Suprapubic skin (tissue), 4 donors: ENCODE results near the gene RAB20. TPM values are rescaled to one million over a fixed set of nuclear protein-coding genes. Genes with fewer than 3 reads are reported as not detected.

ENCODE experiments used
- DNase-seq, 2 donors: peaks; one replicate each; pipeline ENCODE4 v3.0.0-alpha.2; 2019; ENCODE audit warnings: low spot score in 2 of 2
- H3K27ac ChIP-seq: fragments of 200-600 bp; sonication (generic); one replicate; pipeline ENCODE4 v1.5.1; 2019
- H3K27me3 ChIP-seq: fragments of 200-600 bp; sonication (generic); one replicate; pipeline ENCODE4 v1.5.1; 2019
- H3K36me3 ChIP-seq: fragments of 200-600 bp; sonication (generic); one replicate; pipeline ENCODE4 v1.5.1; 2019
- H3K4me1 ChIP-seq: fragments of 200-600 bp; sonication (generic); one replicate; pipeline ENCODE4 v1.5.1; 2019
- H3K4me3 ChIP-seq: fragments of 200-600 bp; sonication (generic); one replicate; pipeline ENCODE4 v1.5.1; 2019; ENCODE audit warnings: mild to moderate bottlenecking
- H3K9me3 ChIP-seq: fragments of 200-600 bp; sonication (generic); one replicate; pipeline ENCODE4 v1.5.1; 2019
- EP300 ChIP-seq: sonication (generic); formaldehyde crosslinking; IDR thresholded peaks from one replicate; pipeline ENCODE4 v1.6.1; 2017; ENCODE audit warnings: antibody characterized with exemption
- POLR2A ChIP-seq, 2 donors: fragments of 450-650 bp; IDR thresholded peaks; one replicate each; pipeline ENCODE4 v1.6.1; 2017; ENCODE audit warnings: antibody characterized with exemption in 2 of 2, mild to moderate bottlenecking in 2 of 2, moderate library complexity in 2 of 2
- POLR2AphosphoS5 ChIP-seq, 3 donors: sonication (generic); formaldehyde crosslinking; IDR thresholded peaks; one replicate each; pipeline ENCODE4 v1.6.1; 2017; ENCODE audit warnings: antibody characterized with exemption in 3 of 3
- WGBS: methylation state at CpG from one replicate; pipeline ENCODE4 v1.1.5; 2018; 5-methylcytosine and 5-hydroxymethylcytosine counted together
- total RNA-seq, 4 donors: library from RNA; depleted of rRNA; stranded (reverse); fragments of >200 nt; gene quantifications; one replicate each; pipeline ENCODE4 v1.1.0, GENCODE V29; 2016
- TF ChIP-seq, protein P1 (sequence below), 2 donors: fragments of 200-600 bp in 1 of 2; fragments of 450-650 bp in 1 of 2; sonication (generic) in 1 of 2; IDR thresholded peaks; one replicate each; pipeline ENCODE4 v1.5.1; 2016 to 2019; ENCODE audit warnings: antibody characterized with exemption in 2 of 2, mild to moderate bottlenecking in 1 of 2, moderate library complexity in 1 of 2

RAB20 gene
- total RNA-seq, 4 donors from 2014 or later: 2.0 to 6.7 (median 3.7) TPM

DNA sequence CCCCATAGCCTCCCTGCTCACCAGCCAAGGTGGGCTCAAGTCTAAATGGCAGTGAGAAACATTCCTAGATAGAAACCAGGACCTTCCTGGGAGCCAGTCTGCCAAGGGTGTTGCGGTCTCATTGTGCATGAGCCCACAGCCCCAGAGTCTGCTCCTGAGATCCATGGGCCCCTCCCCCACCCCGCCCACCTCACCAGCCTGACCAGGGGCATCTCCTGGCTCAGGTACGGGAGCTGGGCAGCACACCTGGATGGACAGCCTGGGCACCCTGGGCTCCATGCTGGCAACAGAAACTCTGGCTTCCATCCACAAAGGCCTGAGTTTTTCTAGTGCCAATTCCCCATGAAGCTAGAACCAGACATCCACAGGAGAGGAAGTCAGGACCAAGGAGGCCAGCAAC is 65.6 kb downstream of the RAB20 start:
- TF ChIP-seq POLR2A (IDR thresholded peaks at IDR 0.05) (no peak), POLR2AphosphoS5 (IDR thresholded peaks at IDR 0.05) (no peak)
- TF ChIP-seq, protein P1, sequence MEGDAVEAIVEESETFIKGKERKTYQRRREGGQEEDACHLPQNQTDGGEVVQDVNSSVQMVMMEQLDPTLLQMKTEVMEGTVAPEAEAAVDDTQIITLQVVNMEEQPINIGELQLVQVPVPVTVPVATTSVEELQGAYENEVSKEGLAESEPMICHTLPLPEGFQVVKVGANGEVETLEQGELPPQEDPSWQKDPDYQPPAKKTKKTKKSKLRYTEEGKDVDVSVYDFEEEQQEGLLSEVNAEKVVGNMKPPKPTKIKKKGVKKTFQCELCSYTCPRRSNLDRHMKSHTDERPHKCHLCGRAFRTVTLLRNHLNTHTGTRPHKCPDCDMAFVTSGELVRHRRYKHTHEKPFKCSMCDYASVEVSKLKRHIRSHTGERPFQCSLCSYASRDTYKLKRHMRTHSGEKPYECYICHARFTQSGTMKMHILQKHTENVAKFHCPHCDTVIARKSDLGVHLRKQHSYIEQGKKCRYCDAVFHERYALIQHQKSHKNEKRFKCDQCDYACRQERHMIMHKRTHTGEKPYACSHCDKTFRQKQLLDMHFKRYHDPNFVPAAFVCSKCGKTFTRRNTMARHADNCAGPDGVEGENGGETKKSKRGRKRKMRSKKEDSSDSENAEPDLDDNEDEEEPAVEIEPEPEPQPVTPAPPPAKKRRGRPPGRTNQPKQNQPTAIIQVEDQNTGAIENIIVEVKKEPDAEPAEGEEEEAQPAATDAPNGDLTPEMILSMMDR (IDR thresholded peaks at IDR 0.05): no peak
- Histone ChIP-seq H3K27ac (no peak overlapping the region), H3K4me1 (no peaks in the 10 kb centered on the region), H3K36me3 (peaks cover 52% of the 10 kb centered on the region), H3K27me3 (no peaks in the 10 kb centered on the region), H3K4me3 (no peak overlapping the region), H3K9me3 (no peaks in the 10 kb centered on the region)
- WGBS: 92% methylated on average over 2 of the region's 3 CpGs
- no peak for DNase-seq

DNA sequence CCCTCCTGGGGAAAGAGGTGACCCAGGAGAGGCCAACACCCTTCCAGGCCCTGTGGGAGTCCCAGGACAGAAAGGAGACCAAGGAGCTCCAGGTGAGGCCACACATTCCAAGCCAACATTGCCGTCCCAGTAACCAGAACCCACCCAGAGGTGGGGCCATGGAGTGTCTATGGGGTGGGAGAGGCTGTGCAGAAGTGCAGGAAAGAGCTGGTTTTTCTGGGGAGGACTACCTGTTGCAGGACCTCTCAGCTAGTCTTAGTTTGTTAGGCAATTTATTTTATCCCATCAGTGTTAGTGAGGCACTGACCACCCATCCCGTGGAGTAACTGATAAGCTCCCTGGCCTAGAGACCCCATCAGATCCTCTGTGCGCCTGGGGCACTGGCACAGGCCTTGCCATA is 66.1 kb downstream of the RAB20 start:
- Histone ChIP-seq H3K4me3 (no peak overlapping the region), H3K9me3 (no peaks in the 10 kb centered on the region), H3K36me3 (peaks cover 54% of the 10 kb centered on the region), H3K27ac (no peak overlapping the region), H3K4me1 (no peaks in the 10 kb centered on the region), H3K27me3 (no peaks in the 10 kb centered on the region)
- no peak for DNase-seq
- WGBS: 70% methylated on average over 3 of the region's 3 CpGs
- TF ChIP-seq POLR2AphosphoS5 (IDR thresholded peaks at IDR 0.05) (no peak), EP300 (no peak)
- TF ChIP-seq, protein P1 (IDR thresholded peaks at IDR 0.05): no peak

GRCh38 chr13:110493613-110494012 is 67.9 kb downstream of the RAB20 start:
- no peaks in the 10 kb centered on the region for H3K4me1 ChIP-seq
- DNase-seq: no peak
- H3K27me3 ChIP-seq: no peaks in the 10 kb centered on the region
- H3K27ac ChIP-seq: no peak overlapping the region
- WGBS: 67% methylated on average over 1 of the region's 9 CpGs
- H3K4me3 ChIP-seq: no peak overlapping the region
- H3K36me3 ChIP-seq: peaks cover 52% of the 10 kb centered on the region
- no peak for TF ChIP-seq EP300
- TF ChIP-seq POLR2A (IDR thresholded peaks at IDR 0.05): no peak
- TF ChIP-seq, protein P1 (IDR thresholded peaks at IDR 0.05): no peak
- TF ChIP-seq POLR2AphosphoS5 (IDR thresholded peaks at IDR 0.05): no peak
- no peaks in the 10 kb centered on the region for H3K9me3 ChIP-seq

GRCh38 chr13:110492679-110493593 is 68.6 kb downstream of the RAB20 start:
- no peak overlapping the region for H3K27ac ChIP-seq
- H3K36me3 ChIP-seq: peaks cover 48% of the 10 kb centered on the region
- no peaks in the 10 kb centered on the region for H3K27me3 ChIP-seq
- no peaks in the 10 kb centered on the region for H3K4me1 ChIP-seq
- no peak for DNase-seq
- TF ChIP-seq POLR2A (IDR thresholded peaks at IDR 0.05) (no peak), EP300 (no peak), POLR2AphosphoS5 (IDR thresholded peaks at IDR 0.05) (no peak)
- TF ChIP-seq, protein P1 (IDR thresholded peaks at IDR 0.05): no peak
- H3K4me3 ChIP-seq: no peak overlapping the region
- 95% methylated on average over 29 of the region's 30 CpGs for WGBS
- no peaks in the 10 kb centered on the region for H3K9me3 ChIP-seq

GRCh38 chr13:110491869-110492678 is 69.4 kb downstream of the RAB20 start:
- Histone ChIP-seq H3K36me3 (peaks cover 45% of the 10 kb centered on the region), H3K9me3 (no peaks in the 10 kb centered on the region), H3K27me3 (no peaks in the 10 kb centered on the region), H3K4me3 (no peak overlapping the region), H3K27ac (no peak overlapping the region), H3K4me1 (no peaks in the 10 kb centered on the region)
- WGBS: 83% methylated on average over 9 of the region's 24 CpGs
- TF ChIP-seq EP300 (no peak), POLR2A (IDR thresholded peaks at IDR 0.05) (no peak), POLR2AphosphoS5 (IDR thresholded peaks at IDR 0.05) (no peak)
- TF ChIP-seq, protein P1 (IDR thresholded peaks at IDR 0.05): no peak
- no peak for DNase-seq
